ENCODE results near the gene ARHGAP22.

The ARHGAP22 gene

GRCh38 chr10:48456808-48457761 lies 147.8 kb downstream of the ARHGAP22 start:
- H3K4me3 ChIP-seq (ENCODE audit: low read depth, low read length): no peak overlapping the region

GRCh38 chr10:48456361-48456804 lies 148.5 kb downstream of the ARHGAP22 start:
- no peak for TF ChIP-seq CTCF (IDR thresholded peaks at IDR 0.05; ENCODE audit: low read depth, low read length)

More at GRCh38 chr10:48456808-48457761, 147.8 kb downstream of the ARHGAP22 start:
- TF ChIP-seq CTCF (IDR thresholded peaks at IDR 0.05; ENCODE audit: low read depth, low read length): no peak

GRCh38 chr10:48455392-48456151 lies 149.3 kb downstream of the ARHGAP22 start:
- no peak overlapping the region for H3K4me3 ChIP-seq (ENCODE audit: low read depth, low read length)
- no peak for TF ChIP-seq CTCF (IDR thresholded peaks at IDR 0.05; ENCODE audit: low read depth, low read length)

More at GRCh38 chr10:48456361-48456804, 148.5 kb downstream of the ARHGAP22 start:
- no peak overlapping the region for H3K4me3 ChIP-seq (ENCODE audit: low read depth, low read length)

GRCh38 chr10:48455055-48455391 lies 149.8 kb downstream of the ARHGAP22 start:
- H3K4me3 ChIP-seq (ENCODE audit: low read depth, low read length): no peak overlapping the region
- TF ChIP-seq CTCF (IDR thresholded peaks at IDR 0.05; ENCODE audit: low read depth, low read length): no peak

- no peak overlapping the region for H3K4me3 ChIP-seq (ENCODE audit: low read depth, low read length)
Measured at GRCh38 chr10:48454302-48455054, 150.4 kb downstream of the ARHGAP22 start.

More at GRCh38 chr10:48454302-48455054, 150.4 kb downstream of the ARHGAP22 start:
- no peak for TF ChIP-seq CTCF (IDR thresholded peaks at IDR 0.05; ENCODE audit: low read depth, low read length)
